DMS153 treated with DMSO at 0.1 percent for 48 hours (cell line): ENCODE data around the gene KLHL13.
"Not testable (repeated sequence)": the region's sequence is repeated elsewhere in the genome, so short reads cannot be mapped to it uniquely, and the experiment has no call there.

Source experiments
- DNase-seq: peaks from one replicate; lab custom pipeline; 2025; ENCODE audit not compliant: unreplicated experiment; lab: John Stamatoyannopoulos, UW

KLHL13 gene

DNA sequence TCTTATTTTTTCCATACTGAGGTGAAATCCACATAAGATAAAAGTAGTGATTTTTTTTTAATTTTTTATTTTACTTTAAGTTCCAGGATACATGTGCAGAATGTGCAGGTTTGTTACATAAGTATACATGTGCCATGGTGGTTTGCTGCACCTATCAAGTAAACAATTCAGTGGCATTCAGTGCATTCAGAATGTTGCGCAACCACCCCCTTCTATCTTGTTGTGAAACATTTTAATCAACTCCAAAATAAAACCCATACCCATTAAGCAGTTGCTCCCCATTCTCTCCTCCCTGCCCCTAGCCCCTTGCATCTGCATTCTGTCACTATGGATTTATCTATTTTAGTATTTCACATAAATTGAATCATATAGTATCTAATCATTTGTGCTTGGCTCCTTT lies 121.2 kb downstream of the KLHL13 start:
- no peak for DNase-seq

- DNase-seq: no peak
These were observed 124.4 kb downstream of the KLHL13 start for GRCh38 chrX:117992192-117992723.

GRCh38 chrX:117990438-117990837 lies 126.2 kb downstream of the KLHL13 start:
- no peak for DNase-seq

DNA sequence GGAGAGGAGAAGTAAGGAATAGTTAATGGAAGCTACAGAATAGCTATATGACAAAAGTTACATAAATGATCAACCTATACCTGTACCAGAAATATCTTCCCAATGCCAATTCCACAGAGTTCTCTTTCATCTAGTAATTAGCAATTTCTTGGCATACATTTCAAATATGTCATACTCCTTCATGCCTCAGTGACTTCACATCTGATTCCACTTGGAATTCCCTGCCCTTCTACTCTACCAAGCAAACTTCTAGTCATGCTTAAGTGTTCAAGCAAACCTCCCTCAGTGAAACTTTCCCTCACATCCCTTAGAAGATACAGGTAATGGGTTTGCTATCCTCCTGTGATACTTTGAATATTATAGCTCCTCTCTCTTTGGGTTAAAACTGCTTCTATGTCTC lies 127.1 kb downstream of the KLHL13 start:
- DNase-seq: no peak

GRCh38 chrX:117987373-117987772 lies 129.2 kb downstream of the KLHL13 start:
- DNase-seq: no peak

GRCh38 chrX:117985241-117985640 lies 131.4 kb downstream of the KLHL13 start:
- no peak for DNase-seq

DNA sequence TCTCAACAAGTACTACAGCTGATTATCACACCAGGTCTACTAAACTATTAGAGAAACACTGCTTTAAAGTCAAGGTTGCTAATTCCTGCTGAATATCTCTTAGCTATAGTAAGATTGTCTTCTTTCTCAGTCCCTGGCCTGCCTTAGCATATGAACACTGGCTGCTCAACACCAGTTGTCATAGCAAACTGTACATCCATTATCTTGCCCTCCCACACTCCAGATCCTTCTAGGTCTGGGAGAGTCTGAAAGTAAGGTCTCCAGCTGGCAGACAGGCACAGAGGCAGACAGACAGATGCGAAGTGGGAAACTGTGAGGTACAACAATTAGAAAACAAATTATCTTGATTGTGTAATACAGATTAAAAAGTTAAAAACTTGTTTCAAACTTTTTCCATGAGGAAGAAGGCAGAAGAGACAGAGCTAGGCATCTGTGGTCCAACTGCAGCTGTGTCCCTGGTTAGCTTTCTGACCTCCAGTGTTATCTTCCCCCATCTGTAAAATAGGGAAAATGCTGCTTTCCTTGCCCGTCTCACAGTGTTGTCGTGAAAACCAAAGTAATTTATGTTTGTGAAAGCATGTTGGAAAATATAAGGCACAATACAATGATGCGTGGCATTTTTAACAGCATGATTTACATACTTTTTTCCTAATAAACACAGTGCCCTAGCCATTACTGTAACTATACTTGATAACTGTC lies 133.8 kb downstream of the KLHL13 start:
- DNase-seq: no peak

DNA sequence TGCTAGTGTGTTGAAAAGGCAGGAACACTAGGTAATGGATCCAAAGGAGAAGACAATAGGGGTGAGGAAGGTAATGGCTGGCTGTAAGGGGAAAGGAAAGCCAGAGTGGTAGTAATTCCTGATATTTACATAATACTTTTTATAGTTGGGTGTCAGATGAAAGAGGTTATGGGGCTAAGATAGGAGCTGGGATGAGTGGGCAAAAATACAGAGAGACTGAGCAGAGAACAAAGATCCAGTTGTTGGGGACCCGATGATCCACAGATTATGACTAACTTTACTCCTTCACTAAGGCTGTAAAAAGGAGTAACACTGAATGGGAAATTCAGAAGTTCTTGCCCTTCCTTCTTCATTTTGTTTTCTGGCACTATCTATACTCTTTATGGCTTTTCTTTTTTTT lies 138.2 kb downstream of the KLHL13 start:
- DNase-seq: no peak

DNA sequence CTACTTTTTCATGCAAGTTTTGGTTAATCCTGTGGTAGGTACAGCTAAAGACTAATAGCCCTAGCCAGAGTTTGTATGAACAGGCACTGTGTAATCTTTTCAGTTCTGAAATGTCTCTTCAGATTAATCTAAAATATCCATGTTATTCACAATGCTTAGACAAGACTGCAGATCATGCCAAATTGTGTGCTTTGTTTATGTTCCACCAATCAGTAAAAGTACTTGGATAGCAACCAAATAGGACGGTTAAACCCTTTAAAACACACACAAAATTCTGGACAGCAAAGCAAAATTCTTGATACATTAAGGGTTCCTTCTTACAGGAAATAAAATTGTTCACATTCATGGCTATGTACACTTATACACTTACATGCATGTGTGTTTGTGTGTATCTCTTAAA lies 139.1 kb downstream of the KLHL13 start:
- no peak for DNase-seq

GRCh38 chrX:117973110-117973807 lies 143.4 kb downstream of the KLHL13 start:
- DNase-seq: no peak

DNA sequence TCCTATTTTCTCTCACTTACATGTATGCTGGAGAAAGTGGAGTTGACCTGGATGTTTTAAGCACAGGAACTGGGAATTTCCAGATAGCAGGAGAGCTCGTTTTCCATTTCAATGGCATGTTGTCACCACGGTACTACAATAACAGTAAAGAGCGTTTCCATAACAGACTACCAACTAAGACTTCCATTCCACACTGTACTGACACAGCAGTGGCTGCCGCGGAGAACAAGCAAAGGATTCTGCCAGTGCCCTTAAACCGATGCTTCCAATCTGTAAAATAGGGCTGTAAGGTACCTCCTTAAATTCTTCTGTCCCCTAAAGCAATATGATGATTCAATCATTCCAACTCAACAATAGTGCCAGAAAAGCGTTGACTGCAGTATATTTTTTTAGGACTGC lies 143.9 kb downstream of the KLHL13 start:
- DNase-seq: no peak

DNA sequence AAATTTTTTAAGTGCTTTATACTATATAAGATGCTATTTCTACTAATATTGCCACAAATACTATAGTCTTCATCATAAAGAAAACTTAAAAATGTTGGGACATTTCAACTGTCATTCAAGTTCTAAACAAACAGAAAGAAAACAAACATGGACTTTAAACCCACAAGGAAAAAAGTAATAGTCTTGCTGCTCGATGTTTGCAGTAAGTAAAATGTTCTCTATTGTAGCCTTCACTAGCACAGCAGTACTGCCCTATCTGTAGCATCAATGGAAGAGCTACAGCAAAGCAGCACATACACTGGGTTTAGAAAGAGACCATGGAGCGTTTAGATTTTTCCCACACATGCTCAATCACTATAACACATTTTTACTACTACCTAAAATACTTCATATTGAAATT lies 146.8 kb downstream of the KLHL13 start:
- no peak for DNase-seq

GRCh38 chrX:117969328-117969727 lies 147.3 kb downstream of the KLHL13 start:
- DNase-seq: no peak

DNA sequence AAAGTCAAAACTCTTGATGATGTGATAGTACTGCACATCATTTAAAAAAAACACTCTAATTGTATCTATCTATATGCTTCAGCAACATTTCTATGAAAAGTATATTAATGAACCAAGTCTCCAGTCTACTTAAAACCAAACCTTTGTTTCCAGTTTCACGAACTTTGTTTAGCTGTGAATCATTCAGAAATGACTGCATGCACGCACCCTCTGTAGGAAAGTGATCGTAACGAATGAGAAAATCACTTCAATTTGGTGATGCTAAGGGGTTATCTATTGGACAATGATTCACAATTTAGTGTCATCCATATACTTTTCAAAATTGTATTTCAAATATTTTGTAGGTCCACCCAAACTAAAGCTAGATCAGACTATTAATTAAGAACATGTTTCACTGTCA lies 157.6 kb downstream of the KLHL13 start:
- DNase-seq: no peak

DNA sequence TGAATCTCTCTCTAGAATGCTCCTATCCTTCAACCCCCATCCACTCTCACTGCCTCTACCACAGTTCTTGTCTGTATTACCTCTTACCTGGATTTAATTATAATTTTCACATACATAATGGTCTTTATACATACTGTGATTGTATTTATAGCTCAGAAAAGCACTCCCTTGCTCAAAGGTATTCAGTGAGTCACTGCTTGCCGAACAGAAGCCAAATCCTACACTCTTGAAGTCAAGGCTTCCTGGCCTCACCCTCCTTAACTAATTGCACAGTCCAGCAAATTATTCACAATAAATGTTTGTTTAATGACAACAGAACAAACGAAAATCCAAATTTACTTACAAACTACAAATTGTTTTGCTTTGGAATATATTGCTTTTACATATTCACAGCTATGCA lies 159.5 kb downstream of the KLHL13 start:
- DNase-seq: no peak

DNA sequence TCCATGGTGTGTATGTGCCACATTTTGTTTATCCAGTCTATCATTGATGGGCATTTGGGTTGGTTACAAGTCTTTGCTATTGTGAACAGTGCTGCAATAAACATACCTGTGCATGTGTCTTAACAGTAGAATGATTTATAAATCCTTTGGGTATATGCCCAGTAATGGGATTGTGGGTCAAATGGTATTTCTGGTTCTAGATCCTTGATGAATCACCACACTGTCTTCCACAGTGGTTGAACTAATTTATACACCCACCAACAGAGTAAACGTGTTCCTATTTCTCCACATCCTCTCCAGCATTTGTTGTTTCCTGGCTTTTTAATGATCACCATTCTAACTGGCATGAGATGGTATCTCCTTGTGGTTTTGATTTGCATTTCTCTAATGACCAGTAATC lies 177.3 kb downstream of the KLHL13 start:
- not testable (repeated sequence) for DNase-seq

GRCh38 chrX:117936118-117936517 lies 180.5 kb downstream of the KLHL13 start:
- DNase-seq: no peak

- DNase-seq: not testable (repeated sequence)
These were observed 186.5 kb downstream of the KLHL13 start for GRCh38 chrX:117930116-117930515.

DNA sequence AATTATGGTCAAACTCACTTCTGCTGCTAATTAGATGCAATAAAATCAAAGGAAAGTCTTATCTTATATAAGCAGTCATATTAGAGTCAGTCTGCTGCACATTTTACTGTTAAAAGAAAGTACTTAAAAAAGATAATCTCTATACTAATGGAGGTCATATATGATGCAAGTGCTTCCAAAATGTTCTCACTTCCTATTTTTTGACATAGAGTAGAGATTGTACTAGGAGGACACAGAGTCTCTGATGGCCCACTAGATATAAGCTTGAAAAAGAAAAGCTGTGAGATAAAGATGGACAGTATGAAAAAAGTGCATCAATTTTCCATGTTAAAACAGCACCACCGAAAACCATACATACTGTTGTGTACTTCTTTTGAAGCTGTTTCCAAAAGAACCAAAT lies 196.9 kb downstream of the KLHL13 start:
- DNase-seq: no peak

- DNase-seq: no peak
These were observed 206.4 kb downstream of the KLHL13 start for GRCh38 chrX:117910216-117910615.

DNA sequence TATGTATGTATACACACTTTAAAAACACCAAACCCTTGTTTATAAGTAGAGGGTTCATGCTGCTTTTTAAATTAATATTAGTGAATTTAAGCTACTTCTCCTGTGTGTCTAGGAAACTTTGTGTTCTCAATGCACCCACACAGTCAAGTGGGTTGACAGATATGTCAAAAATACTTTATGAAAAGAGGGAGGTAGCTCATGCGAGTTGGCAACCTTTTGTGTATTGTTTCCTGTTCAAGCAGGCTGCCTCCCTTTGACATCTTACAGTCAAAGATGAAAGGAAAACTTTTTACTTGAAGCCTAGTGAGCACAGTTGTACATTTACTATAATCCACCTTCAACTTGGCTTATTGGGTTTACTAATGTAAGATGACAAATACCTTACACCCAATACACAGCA lies 218.4 kb downstream of the KLHL13 start:
- no peak for DNase-seq

- no peak for DNase-seq
These were observed 221.2 kb downstream of the KLHL13 start for GRCh38 chrX:117895418-117895817.

GRCh38 chrX:117892469-117892868 lies 224.1 kb downstream of the KLHL13 start:
- no peak for DNase-seq
